Tibial nerve (tissue), 4 donors: ENCODE measurements around the gene TRPV4. TPM values are rescaled to one million over a fixed set of nuclear protein-coding genes. Genes with fewer than 3 reads are reported as not detected.

Experiments used
- DNase-seq, 2 donors: peaks; one replicate each; pipeline ENCODE4 v3.0.0-alpha.2; 2019; ENCODE audit warnings: low spot score in 2 of 2
- H3K27ac ChIP-seq, 4 donors: fragments of 200-600 bp; sonication (generic) in 3 of 4; one replicate each; pipeline ENCODE4 v1.5.1; 2017 to 2019; ENCODE audit warnings: mild to moderate bottlenecking in 1 of 4
- H3K27me3 ChIP-seq, 2 donors: fragments of 200-600 bp; sonication (generic) in 1 of 2; one replicate each; pipeline versions ENCODE4 v1.5.1 to v1.6.0; 2017 to 2019
- H3K36me3 ChIP-seq, 3 donors: fragments of 200-600 bp; sonication (generic); one replicate each; pipeline ENCODE4 v1.5.1; 2018 to 2019
- H3K4me1 ChIP-seq, 4 donors: fragments of 200-600 bp; sonication (generic) in 3 of 4; one replicate each; pipeline ENCODE4 v1.5.1; 2017 to 2019
- H3K4me3 ChIP-seq, 4 donors: fragments of 200-600 bp; sonication (generic) in 3 of 4; one replicate each; pipeline ENCODE4 v1.5.1; 2017 to 2019; ENCODE audit warnings: mild to moderate bottlenecking in 1 of 4, moderate library complexity in 1 of 4
- H3K9me3 ChIP-seq, 4 donors: fragments of 200-600 bp; sonication (generic) in 3 of 4; one replicate each; pipeline ENCODE4 v1.5.1; 2017 to 2019
- EP300 ChIP-seq, 2 donors: sonication (generic); formaldehyde crosslinking; IDR thresholded peaks; one replicate each; pipeline ENCODE4 v1.6.1; 2017; ENCODE audit warnings: antibody characterized with exemption in 2 of 2, mild to moderate bottlenecking in 1 of 2
- POLR2A ChIP-seq, 2 donors: fragments of 450-650 bp; IDR thresholded peaks; one replicate each; pipeline ENCODE4 v1.6.1; 2017; ENCODE audit warnings: antibody characterized with exemption in 2 of 2, mild to moderate bottlenecking in 2 of 2, moderate library complexity in 2 of 2
- WGBS, 2 donors: methylation state at CpG; one replicate each; pipeline ENCODE4 v1.1.5; 2018; 5-methylcytosine and 5-hydroxymethylcytosine counted together
- total RNA-seq, 4 donors: library from RNA; depleted of rRNA; stranded (reverse); fragments of >200 nt; gene quantifications; one replicate each; pipeline ENCODE4 v1.1.0, GENCODE V29; 2016
- TF ChIP-seq, protein P1 (sequence below), 5 experiments: fragments of 200-600 bp in 3 of 5; fragments of 450-650 bp in 2 of 5; sonication (generic) in 3 of 5; IDR thresholded peaks; one replicate each; pipeline ENCODE4 v1.5.1; 2016 to 2019; ENCODE audit warnings: antibody characterized with exemption in 5 of 5, mild to moderate bottlenecking in 3 of 5, moderate library complexity in 2 of 5

TRPV4 gene
- total RNA-seq, 4 donors from 2014 or later: 0.42 to 3.0 (median 1.4) TPM

DNA sequence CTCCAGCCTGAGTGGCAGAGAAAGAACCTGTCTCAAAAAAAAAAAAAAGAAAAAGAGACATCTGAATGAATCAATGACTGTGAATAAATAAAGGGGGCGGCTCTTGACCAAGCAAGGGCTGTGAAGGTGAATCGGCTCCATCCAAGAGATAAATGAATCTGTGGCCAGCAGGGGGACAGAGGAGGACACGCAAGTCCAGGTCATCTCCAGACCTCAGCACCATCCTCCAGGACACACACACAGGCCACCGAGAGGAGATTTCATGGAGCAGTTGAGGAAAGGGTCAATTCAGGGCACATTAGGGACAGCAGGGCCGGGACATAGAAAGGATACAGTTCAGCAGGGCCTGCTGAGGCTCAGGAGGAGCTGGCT lies 21.6 kb downstream of the TRPV4 start:
- no peaks in the 10 kb centered on the region for H3K9me3 ChIP-seq
- no peak overlapping the region for H3K27ac ChIP-seq
- no peak for DNase-seq
- H3K27me3 ChIP-seq: no peaks in the 10 kb centered on the region
- WGBS, 2 donors: 65 to 66% methylated on average over 5 of the region's 5 CpGs
- TF ChIP-seq, protein P1, sequence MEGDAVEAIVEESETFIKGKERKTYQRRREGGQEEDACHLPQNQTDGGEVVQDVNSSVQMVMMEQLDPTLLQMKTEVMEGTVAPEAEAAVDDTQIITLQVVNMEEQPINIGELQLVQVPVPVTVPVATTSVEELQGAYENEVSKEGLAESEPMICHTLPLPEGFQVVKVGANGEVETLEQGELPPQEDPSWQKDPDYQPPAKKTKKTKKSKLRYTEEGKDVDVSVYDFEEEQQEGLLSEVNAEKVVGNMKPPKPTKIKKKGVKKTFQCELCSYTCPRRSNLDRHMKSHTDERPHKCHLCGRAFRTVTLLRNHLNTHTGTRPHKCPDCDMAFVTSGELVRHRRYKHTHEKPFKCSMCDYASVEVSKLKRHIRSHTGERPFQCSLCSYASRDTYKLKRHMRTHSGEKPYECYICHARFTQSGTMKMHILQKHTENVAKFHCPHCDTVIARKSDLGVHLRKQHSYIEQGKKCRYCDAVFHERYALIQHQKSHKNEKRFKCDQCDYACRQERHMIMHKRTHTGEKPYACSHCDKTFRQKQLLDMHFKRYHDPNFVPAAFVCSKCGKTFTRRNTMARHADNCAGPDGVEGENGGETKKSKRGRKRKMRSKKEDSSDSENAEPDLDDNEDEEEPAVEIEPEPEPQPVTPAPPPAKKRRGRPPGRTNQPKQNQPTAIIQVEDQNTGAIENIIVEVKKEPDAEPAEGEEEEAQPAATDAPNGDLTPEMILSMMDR (IDR thresholded peaks at IDR 0.05): no peak
- TF ChIP-seq POLR2A (IDR thresholded peaks at IDR 0.05): no peak
- no peak for TF ChIP-seq EP300 (IDR thresholded peaks at IDR 0.05)
- no peaks in the 10 kb centered on the region for H3K36me3 ChIP-seq
- H3K4me1 ChIP-seq: no peaks in the 10 kb centered on the region
- no peak overlapping the region for H3K4me3 ChIP-seq

DNA sequence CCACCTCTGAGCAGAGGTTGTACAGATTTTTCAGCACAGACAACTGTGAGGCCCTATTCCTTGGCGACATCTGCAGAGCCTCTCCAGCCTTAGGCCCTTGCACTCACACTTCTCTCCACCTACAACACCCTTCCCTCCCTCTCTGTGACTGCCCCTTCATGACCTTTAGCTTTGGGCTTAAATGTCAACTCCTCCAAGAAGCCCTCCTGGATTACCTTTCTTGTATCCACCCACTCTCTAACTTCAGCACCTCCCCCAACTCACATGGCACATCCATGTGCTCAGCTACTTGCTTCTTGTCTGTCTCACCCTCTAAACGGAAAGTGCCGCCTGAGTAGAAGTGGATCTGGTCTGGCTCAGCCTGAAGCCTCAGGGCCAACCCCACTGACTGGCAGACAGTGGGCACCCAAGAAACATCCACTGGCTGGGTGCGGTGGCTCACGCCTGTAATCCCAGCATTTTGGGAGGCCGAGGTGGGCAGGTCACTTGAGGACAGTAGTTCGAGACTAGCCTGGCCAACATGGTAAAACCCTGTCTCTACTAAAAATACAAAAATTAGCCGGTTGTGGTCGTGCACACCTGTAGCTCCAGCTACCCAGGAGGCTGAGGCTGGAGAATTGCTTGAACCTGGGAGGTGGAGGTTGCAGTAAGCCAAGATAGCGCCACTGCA lies 22.1 kb downstream of the TRPV4 start:
- 83 to 93% methylated on average over 10 of the region's 10 CpGs for WGBS, 2 donors
- H3K27me3 ChIP-seq: no peaks in the 10 kb centered on the region
- no peak overlapping the region for H3K27ac ChIP-seq
- DNase-seq: no peak
- no peaks in the 10 kb centered on the region for H3K9me3 ChIP-seq
- H3K4me1 ChIP-seq: no peaks in the 10 kb centered on the region
- TF ChIP-seq, protein P1 (IDR thresholded peaks at IDR 0.05): no peak
- no peak for TF ChIP-seq EP300 (IDR thresholded peaks at IDR 0.05)
- no peak for TF ChIP-seq POLR2A (IDR thresholded peaks at IDR 0.05)
- H3K4me3 ChIP-seq: no peak overlapping the region
- no peaks in the 10 kb centered on the region for H3K36me3 ChIP-seq

- H3K27ac ChIP-seq: no peak overlapping the region
- no peaks in the 10 kb centered on the region for H3K36me3 ChIP-seq
- no peak for DNase-seq
- 89 to 94% methylated on average over 4 of the region's 4 CpGs for WGBS, 2 donors
- H3K27me3 ChIP-seq: no peaks in the 10 kb centered on the region
- TF ChIP-seq, protein P1 (IDR thresholded peaks at IDR 0.05): no peak
- no peak for TF ChIP-seq POLR2A (IDR thresholded peaks at IDR 0.05)
- TF ChIP-seq EP300 (IDR thresholded peaks at IDR 0.05): no peak
- H3K9me3 ChIP-seq: no peaks in the 10 kb centered on the region
- H3K4me3 ChIP-seq: no peak overlapping the region
- peaks cover 0 to 5% (median 0%) of the 10 kb centered on the region in 4 donors for H3K4me1 ChIP-seq
Measured at GRCh38 chr12:109808876-109809646, 24.1 kb downstream of the TRPV4 start.

- DNase-seq: no peak
- Histone ChIP-seq H3K27me3 (no peaks in the 10 kb centered on the region), H3K4me1 (peaks cover 0 to 5% (median 0%) of the 10 kb centered on the region in 4 donors), H3K9me3 (no peaks in the 10 kb centered on the region), H3K4me3 (no peak overlapping the region), H3K27ac (no peak overlapping the region), H3K36me3 (no peaks in the 10 kb centered on the region)
- 92% methylated on average over 10 to 12 of the region's 12 CpGs for WGBS, 2 donors
- TF ChIP-seq, protein P1 (IDR thresholded peaks at IDR 0.05): no peak
- no peak for TF ChIP-seq EP300 (IDR thresholded peaks at IDR 0.05)
- TF ChIP-seq POLR2A (IDR thresholded peaks at IDR 0.05): no peak
Measured at GRCh38 chr12:109807954-109808643, 25.1 kb downstream of the TRPV4 start.
